ENCODE results near the gene ANKRD13A. TPM values are rescaled to one million over a fixed set of nuclear protein-coding genes. Genes with fewer than 3 reads are reported as not detected.

Gene ANKRD13A
- total and polyA plus RNA-seq, 2 donors (not counting 1 experiment from before 2014, with no cell fraction given) = 150 to 185 TPM

DNA sequence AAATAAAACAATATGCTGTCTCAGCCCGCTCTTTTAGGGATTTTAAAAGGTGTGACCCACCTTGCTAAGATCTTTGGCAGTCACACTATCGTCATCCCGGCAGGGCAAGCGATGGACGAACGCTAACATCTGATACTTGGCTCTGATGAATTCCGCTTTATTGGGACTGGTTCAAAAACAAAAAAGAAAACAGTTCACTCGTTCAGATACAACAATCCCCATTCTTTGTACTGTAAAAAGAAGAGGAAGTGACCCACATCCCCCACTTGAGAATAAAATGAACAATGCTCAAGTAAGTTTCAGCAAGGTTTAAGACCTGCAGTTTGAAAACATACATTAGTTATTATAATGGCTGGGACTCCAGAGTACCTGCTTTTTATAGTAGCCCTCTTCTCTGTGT, 10.3 kb upstream of the ANKRD13A start:
- POLR2A ChIA-PET = no interaction called here
- DNase-seq (no peak), ATAC-seq (ENCODE audit: low read depth) (no peak)
- no peaks in the 10 kb centered on the region for H3K27me3 Mint-ChIP-seq
- H3K4me2 ChIP-seq (replicated peaks; ENCODE audit: low read depth, low read length, poor library complexity, severe bottlenecking) = no peak overlapping the region
- H3K4me3 Mint-ChIP-seq = no peak overlapping the region
- H3K79me2 ChIP-seq (ENCODE audit: control insufficient read depth, insufficient read depth, low read length) = peaks cover 92% of the 10 kb centered on the region
- H3K9me3 Mint-ChIP-seq (ENCODE audit: insufficient read depth) = no peaks in the 10 kb centered on the region
- H3K27me3 ChIP-seq (replicated peaks in 1 of 4; ENCODE audit: control extremely low read depth in 1 of 4, control insufficient read depth in 3 of 4, insufficient read depth in 4 of 4, low read length in 3 of 4) = no peaks in the 10 kb centered on the region
- H3K4me3 ChIP-seq (ENCODE audit: control extremely low read depth in 1 of 5, extremely low read depth in 1 of 5, insufficient read depth in 1 of 5, low read depth in 2 of 5, low read length in 4 of 5) = no peak overlapping the region
- peaks cover 2 to 64% of the 10 kb centered on the region in 2 experiments for H3K36me3 ChIP-seq (replicated peaks in 1 of 2; ENCODE audit: control extremely low read depth in 1 of 2, control insufficient read depth in 1 of 2, extremely low read depth in 1 of 2, insufficient read depth in 2 of 2, low read length in 1 of 2)
- no peak overlapping the region for H2AFZ ChIP-seq (ENCODE audit: insufficient read depth, low read depth, low read length, poor library complexity, severe bottlenecking)
- intact Hi-C loops (cut with micrococcal nuclease) = no loop called here
- H3K4me1 ChIP-seq (ENCODE audit: control insufficient read depth in 2 of 2, insufficient read depth in 2 of 2, low read length in 2 of 2) = peaks cover 7 to 10% of the 10 kb centered on the region in 2 donors
- TF ChIP-seq EZH2 (IDR thresholded peaks at IDR 0.05; ENCODE audit: borderline replicate concordance, insufficient read depth, low read depth, low read length, poor library complexity, severe bottlenecking) = no peak
- TF ChIP-seq, protein P1, sequence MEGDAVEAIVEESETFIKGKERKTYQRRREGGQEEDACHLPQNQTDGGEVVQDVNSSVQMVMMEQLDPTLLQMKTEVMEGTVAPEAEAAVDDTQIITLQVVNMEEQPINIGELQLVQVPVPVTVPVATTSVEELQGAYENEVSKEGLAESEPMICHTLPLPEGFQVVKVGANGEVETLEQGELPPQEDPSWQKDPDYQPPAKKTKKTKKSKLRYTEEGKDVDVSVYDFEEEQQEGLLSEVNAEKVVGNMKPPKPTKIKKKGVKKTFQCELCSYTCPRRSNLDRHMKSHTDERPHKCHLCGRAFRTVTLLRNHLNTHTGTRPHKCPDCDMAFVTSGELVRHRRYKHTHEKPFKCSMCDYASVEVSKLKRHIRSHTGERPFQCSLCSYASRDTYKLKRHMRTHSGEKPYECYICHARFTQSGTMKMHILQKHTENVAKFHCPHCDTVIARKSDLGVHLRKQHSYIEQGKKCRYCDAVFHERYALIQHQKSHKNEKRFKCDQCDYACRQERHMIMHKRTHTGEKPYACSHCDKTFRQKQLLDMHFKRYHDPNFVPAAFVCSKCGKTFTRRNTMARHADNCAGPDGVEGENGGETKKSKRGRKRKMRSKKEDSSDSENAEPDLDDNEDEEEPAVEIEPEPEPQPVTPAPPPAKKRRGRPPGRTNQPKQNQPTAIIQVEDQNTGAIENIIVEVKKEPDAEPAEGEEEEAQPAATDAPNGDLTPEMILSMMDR (IDR thresholded peaks at IDR 0.05) = no peak
- WGBS (ENCODE audit: insufficient coverage) = 100% methylated on average over 6 of the region's 8 CpGs
- peaks cover 29% of the 10 kb centered on the region for H3K4me1 Mint-ChIP-seq
- no peak overlapping the region for H3K27ac Mint-ChIP-seq
- H3K27ac ChIP-seq (ENCODE audit: low read length in 2 of 2) = peak overlapping the region in 1 of 2 donors; percentile 36
- peaks cover 38% of the 10 kb centered on the region for H4K20me1 ChIP-seq (ENCODE audit: control insufficient read depth, insufficient read depth, low read length, poor library complexity, severe bottlenecking)
- H3K9ac ChIP-seq (ENCODE audit: low read length) = no peak overlapping the region
- CTCF ChIA-PET = interaction anchor here (1.1 kb wide), 1 partner anchor 24 kb away, joined by 3 read pairs; no protein-coding TSS in a partner anchor
- H3K9me3 ChIP-seq (ENCODE audit: control extremely low read depth in 1 of 3, control insufficient read depth in 2 of 3, insufficient read depth in 1 of 3, low read length in 2 of 3) = no peaks in the 10 kb centered on the region

DNA sequence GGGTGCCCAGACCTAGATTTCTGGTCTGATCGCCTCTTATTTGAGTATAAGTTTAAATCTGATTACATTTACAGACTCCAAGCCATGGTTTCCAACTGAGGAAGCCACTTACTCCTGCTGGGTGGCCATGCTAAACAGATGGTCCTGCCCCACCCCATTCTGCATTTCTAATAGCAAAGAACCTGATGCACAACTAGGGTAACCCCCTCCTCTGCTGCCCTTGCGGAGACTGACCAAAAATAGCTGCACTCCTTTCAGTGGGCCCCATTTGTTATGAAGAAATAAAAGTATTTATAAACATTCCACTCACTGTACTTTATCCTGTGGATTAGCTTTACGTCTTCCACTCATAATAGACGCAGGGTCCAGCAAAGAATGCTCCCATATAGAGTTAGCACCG, 9.8 kb upstream of the ANKRD13A start:
- H3K27ac Mint-ChIP-seq = no peak overlapping the region
- no peaks in the 10 kb centered on the region for H3K9me3 ChIP-seq (ENCODE audit: control extremely low read depth in 1 of 3, control insufficient read depth in 2 of 3, insufficient read depth in 1 of 3, low read length in 2 of 3)
- peaks cover 94% of the 10 kb centered on the region for H3K79me2 ChIP-seq (ENCODE audit: control insufficient read depth, insufficient read depth, low read length)
- H3K27ac ChIP-seq (ENCODE audit: low read length in 2 of 2) = peak overlapping the region in 1 of 2 donors; percentile 40
- no peak overlapping the region for H3K9ac ChIP-seq (ENCODE audit: low read length)
- no peaks in the 10 kb centered on the region for H3K27me3 ChIP-seq (replicated peaks in 1 of 4; ENCODE audit: control extremely low read depth in 1 of 4, control insufficient read depth in 3 of 4, insufficient read depth in 4 of 4, low read length in 3 of 4)
- WGBS (ENCODE audit: insufficient coverage) = no CpG with 5 or more reads among the region's 5 CpGs
- peaks cover 34% of the 10 kb centered on the region for H3K4me1 Mint-ChIP-seq
- no peak overlapping the region for H3K4me3 ChIP-seq (ENCODE audit: control extremely low read depth in 1 of 5, extremely low read depth in 1 of 5, insufficient read depth in 1 of 5, low read depth in 2 of 5, low read length in 4 of 5)
- intact Hi-C loops (cut with micrococcal nuclease) = no loop called here
- H3K27me3 Mint-ChIP-seq = no peaks in the 10 kb centered on the region
- H2AFZ ChIP-seq (ENCODE audit: insufficient read depth, low read depth, low read length, poor library complexity, severe bottlenecking) = no peak overlapping the region
- ChIA-PET CTCF (no interaction called here), POLR2A (no interaction called here)
- H3K4me3 Mint-ChIP-seq = no peak overlapping the region
- no peak for ATAC-seq (ENCODE audit: low read depth)
- peaks cover 2 to 59% of the 10 kb centered on the region in 2 experiments for H3K36me3 ChIP-seq (replicated peaks in 1 of 2; ENCODE audit: control extremely low read depth in 1 of 2, control insufficient read depth in 1 of 2, extremely low read depth in 1 of 2, insufficient read depth in 2 of 2, low read length in 1 of 2)
- peaks cover 39% of the 10 kb centered on the region for H4K20me1 ChIP-seq (ENCODE audit: control insufficient read depth, insufficient read depth, low read length, poor library complexity, severe bottlenecking)
- H3K4me2 ChIP-seq (replicated peaks; ENCODE audit: low read depth, low read length, poor library complexity, severe bottlenecking) = no peak overlapping the region
- no peaks in the 10 kb centered on the region for H3K9me3 Mint-ChIP-seq (ENCODE audit: insufficient read depth)
- H3K4me1 ChIP-seq (ENCODE audit: control insufficient read depth in 2 of 2, insufficient read depth in 2 of 2, low read length in 2 of 2) = peaks cover 11 to 15% of the 10 kb centered on the region in 2 donors
- no peak for TF ChIP-seq EZH2 (IDR thresholded peaks at IDR 0.05; ENCODE audit: borderline replicate concordance, insufficient read depth, low read depth, low read length, poor library complexity, severe bottlenecking)
- TF ChIP-seq, protein P1 (IDR thresholded peaks at IDR 0.05) = no peak
- no peak for DNase-seq
